Measurements from ENCODE around the gene GFY. TPM values are rescaled to one million over a fixed set of nuclear protein-coding genes. Genes with fewer than 3 reads are reported as not detected.

The GFY gene
- total and polyA plus RNA-seq, 2 donors (not counting 3 experiments of a cell fraction or from before 2014, with no cell fraction given) = not detected

- H3K27ac ChIP-seq (ENCODE audit: insufficient read depth, low read depth, low read length) = no peak overlapping the region
- H3K4me3 ChIP-seq (replicated peaks in 1 of 3; ENCODE audit: insufficient read depth in 1 of 3, low read depth in 1 of 3, low read length in 3 of 3) = no peak overlapping the region
- no peak for DNase-seq (ENCODE audit: low read depth, low spot score)
- H3K9ac ChIP-seq (replicated peaks; ENCODE audit: extremely low read depth, insufficient read depth, low read length) = no peak overlapping the region
- intact Hi-C loops (cut with micrococcal nuclease) (no loop called here), dilution Hi-C loops (cut with MboI; ENCODE audit: extremely low pct_ligation_motif_present, low sequenced_read_pairs) (no loop called here)
- ChIA-PET POLR2A (no interaction called here), CTCF (interaction anchor here (0.6 to 1.8 kb wide), 3 partner anchors 12 to 64 kb away, joined by 3 to 7 read pairs (median 4); no protein-coding TSS in a partner anchor)
- H3K79me2 ChIP-seq (ENCODE audit: control insufficient read depth, insufficient read depth, low read length) = no peaks in the 10 kb centered on the region
- no peak overlapping the region for H3K4me2 ChIP-seq (ENCODE audit: insufficient read depth, low read length)
- no peaks in the 10 kb centered on the region for H4K20me1 ChIP-seq (replicated peaks; ENCODE audit: control insufficient read depth, extremely low read depth, insufficient read depth, low read length)
- peaks cover 4 to 5% of the 10 kb centered on the region in 2 experiments for H3K27me3 ChIP-seq (ENCODE audit: control insufficient read depth in 2 of 2, insufficient read depth in 2 of 2, low read length in 2 of 2)
- no peaks in the 10 kb centered on the region for H3K36me3 ChIP-seq (ENCODE audit: control insufficient read depth in 2 of 2, extremely low read depth in 1 of 2, insufficient read depth in 2 of 2, low read length in 2 of 2)
- H3K9me1 ChIP-seq (replicated peaks; ENCODE audit: control insufficient read depth, extremely low read depth, insufficient read depth, low read length) = no peaks in the 10 kb centered on the region
- H3K4me1 ChIP-seq (ENCODE audit: control insufficient read depth, extremely low read depth, insufficient read depth, low read length) = no peaks in the 10 kb centered on the region
- no peak for FAIRE-seq
- no TSS peak for BruUV-seq (replicated peaks)
- no peaks in the 10 kb centered on the region for H3K9me3 ChIP-seq (replicated peaks; ENCODE audit: control insufficient read depth, insufficient read depth, low read length)
- TF ChIP-seq FOS (IDR thresholded peaks at IDR 0.05; ENCODE audit: borderline replicate concordance, insufficient read depth, low read length) (no peak), JUN (IDR thresholded peaks at IDR 0.05; ENCODE audit: borderline replicate concordance, insufficient read depth, insufficient read length, low read depth) (no peak), MYC (IDR thresholded peaks at IDR 0.05; ENCODE audit: low read depth, low read length) (no peak), CTCF (IDR thresholded peaks at IDR 0.05; ENCODE audit: extremely low read depth in 1 of 2, insufficient read depth in 1 of 2, low read depth in 1 of 2, low read length in 2 of 2) (no peak), POLR2AphosphoS5 (IDR thresholded peaks at IDR 0.05; ENCODE audit: insufficient read depth, low read depth, low read length) (no peak), POLR2A (IDR thresholded peaks at IDR 0.05; ENCODE audit: low read depth, low read length) (no peak), MAX (IDR thresholded peaks at IDR 0.05; ENCODE audit: insufficient read depth, insufficient read length) (no peak), EZH2 (IDR thresholded peaks at IDR 0.05; ENCODE audit: borderline replicate concordance, low read depth, low read length, severe bottlenecking) (no peak), GATA2 (IDR thresholded peaks at IDR 0.05; ENCODE audit: insufficient read depth, insufficient read length, low read depth, low read length) (no peak)
- no peak overlapping the region for H2AFZ ChIP-seq (ENCODE audit: low read depth, low read length)
Measured at GRCh38 chr19:49378512-49378911, 46.7 kb upstream of the GFY start.

Measured in endothelial cell of umbilical vein (primary cell).